ENCODE measurements around the gene SMARCC1.

The SMARCC1 gene

GRCh38 chr3:47791193-47791855, 9.6 kb upstream of the SMARCC1 start:
- H3K36me3 ChIP-seq, result no peaks in the 10 kb centered on the region
- no peaks in the 10 kb centered on the region for H3K27me3 ChIP-seq
- H3K4me3 ChIP-seq (ENCODE audit: low read depth, low read length), result no peak overlapping the region
- TF ChIP-seq CTCF (IDR thresholded peaks at IDR 0.05; ENCODE audit: low read depth, low read length), result no peak
- no peaks in the 10 kb centered on the region for H3K9me3 ChIP-seq
- DNase-seq, result no peak
- H3K4me1 ChIP-seq, result no peaks in the 10 kb centered on the region

GRCh38 chr3:47783673-47784072, 2.0 kb upstream of the SMARCC1 start:
- no peak for TF ChIP-seq CTCF (IDR thresholded peaks at IDR 0.05; ENCODE audit: low read depth, low read length)
- Histone ChIP-seq H3K4me3 (ENCODE audit: low read depth, low read length) (no peak overlapping the region), H3K9me3 (no peaks in the 10 kb centered on the region), H3K36me3 (peaks cover 7% of the 10 kb centered on the region), H3K27me3 (no peaks in the 10 kb centered on the region), H3K4me1 (no peaks in the 10 kb centered on the region)
- DNase-seq, result no peak

- DNase-seq, result no peak
These were observed 984 bp upstream of the SMARCC1 start for GRCh38 chr3:47782446-47783308.

GRCh38 chr3:47780741-47781684, 680 bp downstream of the SMARCC1 start:
- H3K27me3 ChIP-seq, result no peaks in the 10 kb centered on the region
- H3K4me3 ChIP-seq (ENCODE audit: low read depth, low read length), result peak overlapping the region; percentile 70
- DNase-seq, result peak; percentile 68
- H3K9me3 ChIP-seq, result no peaks in the 10 kb centered on the region
- H3K4me1 ChIP-seq, result no peaks in the 10 kb centered on the region
- H3K36me3 ChIP-seq, result peaks cover 7% of the 10 kb centered on the region
- TF ChIP-seq CTCF (IDR thresholded peaks at IDR 0.05; ENCODE audit: low read depth, low read length), result no peak

More at GRCh38 chr3:47782446-47783308, 984 bp upstream of the SMARCC1 start:
- TF ChIP-seq CTCF (IDR thresholded peaks at IDR 0.05; ENCODE audit: low read depth, low read length), result no peak
- Histone ChIP-seq H3K4me3 (ENCODE audit: low read depth, low read length) (peak overlapping the region; percentile 70), H3K9me3 (no peaks in the 10 kb centered on the region), H3K4me1 (no peaks in the 10 kb centered on the region), H3K36me3 (peaks cover 7% of the 10 kb centered on the region), H3K27me3 (no peaks in the 10 kb centered on the region)

- peaks cover 7% of the 10 kb centered on the region for H3K36me3 ChIP-seq
- TF ChIP-seq CTCF (IDR thresholded peaks at IDR 0.05; ENCODE audit: low read depth, low read length), result no peak
- no peaks in the 10 kb centered on the region for H3K27me3 ChIP-seq
- no peaks in the 10 kb centered on the region for H3K4me1 ChIP-seq
- DNase-seq, result no peak
- no peaks in the 10 kb centered on the region for H3K9me3 ChIP-seq
- H3K4me3 ChIP-seq (ENCODE audit: low read depth, low read length), result peak overlapping the region; percentile 11; the same call in 1 of the 2 replicates
These were observed 2.9 kb downstream of the SMARCC1 start for GRCh38 chr3:47778746-47779145.
